ENCODE data around the gene OTOS.

OTOS gene

DNA sequence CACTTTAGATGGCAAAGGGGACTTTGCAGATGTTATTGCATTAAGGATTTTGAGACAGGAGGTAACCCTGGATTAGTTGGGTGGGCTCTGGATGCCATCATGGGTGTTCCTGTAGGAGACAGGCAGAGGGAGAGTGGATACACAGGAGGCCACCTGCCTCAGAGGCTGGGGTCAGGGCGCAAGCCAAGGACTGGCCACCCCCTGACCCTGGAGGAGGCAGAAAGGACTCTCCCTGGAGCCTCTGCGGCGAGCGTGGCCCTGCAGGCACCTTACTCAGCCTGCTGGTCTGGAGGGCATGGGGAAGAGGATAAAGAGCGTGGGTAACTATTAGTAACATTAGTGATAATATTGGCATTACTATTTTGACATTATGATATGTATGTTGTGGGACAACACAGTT is 21.6 kb upstream of the OTOS start:
- Histone ChIP-seq H3K9me2 (replicated peaks; ENCODE audit: control insufficient read depth, low read length) (no peaks in the 10 kb centered on the region), H3K9me3 (ENCODE audit: control insufficient read depth, insufficient read depth, low read length) (no peaks in the 10 kb centered on the region), H3K4me3 (ENCODE audit: low read length) (no peak overlapping the region), H4K20me1 (ENCODE audit: control insufficient read depth, insufficient read depth, low read depth, low read length) (no peaks in the 10 kb centered on the region), H3K27ac (ENCODE audit: low read depth, low read length) (no peak overlapping the region), H3K4me2 (ENCODE audit: low read length) (no peak overlapping the region), H3F3A (ENCODE audit: control insufficient read depth, insufficient read depth) (no peaks in the 10 kb centered on the region), H3K27me3 (ENCODE audit: control insufficient read depth, low read length) (no peaks in the 10 kb centered on the region), H3K36me3 (ENCODE audit: control insufficient read depth, low read length) (no peaks in the 10 kb centered on the region), H3K79me2 (ENCODE audit: control insufficient read depth, low read length) (no peaks in the 10 kb centered on the region), H3K4me1 (ENCODE audit: control insufficient read depth, low read length) (no peaks in the 10 kb centered on the region)
- TF ChIP-seq, protein P1, sequence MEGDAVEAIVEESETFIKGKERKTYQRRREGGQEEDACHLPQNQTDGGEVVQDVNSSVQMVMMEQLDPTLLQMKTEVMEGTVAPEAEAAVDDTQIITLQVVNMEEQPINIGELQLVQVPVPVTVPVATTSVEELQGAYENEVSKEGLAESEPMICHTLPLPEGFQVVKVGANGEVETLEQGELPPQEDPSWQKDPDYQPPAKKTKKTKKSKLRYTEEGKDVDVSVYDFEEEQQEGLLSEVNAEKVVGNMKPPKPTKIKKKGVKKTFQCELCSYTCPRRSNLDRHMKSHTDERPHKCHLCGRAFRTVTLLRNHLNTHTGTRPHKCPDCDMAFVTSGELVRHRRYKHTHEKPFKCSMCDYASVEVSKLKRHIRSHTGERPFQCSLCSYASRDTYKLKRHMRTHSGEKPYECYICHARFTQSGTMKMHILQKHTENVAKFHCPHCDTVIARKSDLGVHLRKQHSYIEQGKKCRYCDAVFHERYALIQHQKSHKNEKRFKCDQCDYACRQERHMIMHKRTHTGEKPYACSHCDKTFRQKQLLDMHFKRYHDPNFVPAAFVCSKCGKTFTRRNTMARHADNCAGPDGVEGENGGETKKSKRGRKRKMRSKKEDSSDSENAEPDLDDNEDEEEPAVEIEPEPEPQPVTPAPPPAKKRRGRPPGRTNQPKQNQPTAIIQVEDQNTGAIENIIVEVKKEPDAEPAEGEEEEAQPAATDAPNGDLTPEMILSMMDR (IDR thresholded peaks at IDR 0.05; ENCODE audit: low read depth, low read length, poor library complexity, severe bottlenecking), result no peak
- no peak for TF ChIP-seq EZH2phosphoT487 (IDR thresholded peaks at IDR 0.05; ENCODE audit: borderline replicate concordance, low read length)

DNA sequence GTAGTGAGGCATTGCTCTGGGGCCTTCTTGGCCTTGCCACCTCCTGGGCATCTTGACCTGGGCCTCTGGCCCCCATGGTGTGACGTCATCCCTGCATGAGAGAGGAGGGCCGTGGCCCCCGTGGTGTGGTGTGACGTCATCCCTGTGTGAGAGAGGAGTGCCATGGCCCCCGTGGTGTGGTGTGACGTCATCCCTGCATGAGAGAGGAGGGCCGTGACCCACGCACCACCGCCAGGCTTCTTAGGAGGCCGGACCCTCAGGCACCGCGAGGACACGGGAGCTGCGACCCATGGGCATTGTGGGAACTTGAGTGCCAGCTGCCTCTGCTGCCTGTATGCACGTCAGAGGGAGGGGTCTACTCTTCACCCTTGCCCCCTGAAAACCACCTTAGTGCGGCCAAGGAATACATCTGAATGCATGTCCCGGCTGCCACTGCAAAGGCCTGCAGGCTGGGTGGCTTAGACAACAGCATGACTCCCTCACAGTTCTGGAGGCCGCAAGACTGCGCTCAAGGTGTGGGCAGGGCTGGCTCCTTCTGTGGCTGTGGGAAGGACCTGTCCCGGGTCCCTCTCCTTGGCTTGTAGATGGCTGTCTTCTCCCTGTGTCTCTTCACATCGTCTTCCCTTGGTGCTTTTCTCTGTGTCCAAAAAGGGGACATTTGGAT is 20.8 kb upstream of the OTOS start:
- H3K9me3 ChIP-seq (ENCODE audit: control insufficient read depth, insufficient read depth, low read length), result no peaks in the 10 kb centered on the region
- H3K79me2 ChIP-seq (ENCODE audit: control insufficient read depth, low read length), result no peaks in the 10 kb centered on the region
- H3K4me3 ChIP-seq (ENCODE audit: low read length), result no peak overlapping the region
- H3K27ac ChIP-seq (ENCODE audit: low read depth, low read length), result no peak overlapping the region
- no peaks in the 10 kb centered on the region for H3K4me1 ChIP-seq (ENCODE audit: control insufficient read depth, low read length)
- no peaks in the 10 kb centered on the region for H4K20me1 ChIP-seq (ENCODE audit: control insufficient read depth, insufficient read depth, low read depth, low read length)
- no peaks in the 10 kb centered on the region for H3K36me3 ChIP-seq (ENCODE audit: control insufficient read depth, low read length)
- H3K9me2 ChIP-seq (replicated peaks; ENCODE audit: control insufficient read depth, low read length), result no peaks in the 10 kb centered on the region
- H3K27me3 ChIP-seq (ENCODE audit: control insufficient read depth, low read length), result no peaks in the 10 kb centered on the region
- no peaks in the 10 kb centered on the region for H3F3A ChIP-seq (ENCODE audit: control insufficient read depth, insufficient read depth)
- TF ChIP-seq, protein P1 (IDR thresholded peaks at IDR 0.05; ENCODE audit: low read depth, low read length, poor library complexity, severe bottlenecking), result no peak
- TF ChIP-seq EZH2phosphoT487 (IDR thresholded peaks at IDR 0.05; ENCODE audit: borderline replicate concordance, low read length), result no peak
- H3K4me2 ChIP-seq (ENCODE audit: low read length), result no peak overlapping the region

DNA sequence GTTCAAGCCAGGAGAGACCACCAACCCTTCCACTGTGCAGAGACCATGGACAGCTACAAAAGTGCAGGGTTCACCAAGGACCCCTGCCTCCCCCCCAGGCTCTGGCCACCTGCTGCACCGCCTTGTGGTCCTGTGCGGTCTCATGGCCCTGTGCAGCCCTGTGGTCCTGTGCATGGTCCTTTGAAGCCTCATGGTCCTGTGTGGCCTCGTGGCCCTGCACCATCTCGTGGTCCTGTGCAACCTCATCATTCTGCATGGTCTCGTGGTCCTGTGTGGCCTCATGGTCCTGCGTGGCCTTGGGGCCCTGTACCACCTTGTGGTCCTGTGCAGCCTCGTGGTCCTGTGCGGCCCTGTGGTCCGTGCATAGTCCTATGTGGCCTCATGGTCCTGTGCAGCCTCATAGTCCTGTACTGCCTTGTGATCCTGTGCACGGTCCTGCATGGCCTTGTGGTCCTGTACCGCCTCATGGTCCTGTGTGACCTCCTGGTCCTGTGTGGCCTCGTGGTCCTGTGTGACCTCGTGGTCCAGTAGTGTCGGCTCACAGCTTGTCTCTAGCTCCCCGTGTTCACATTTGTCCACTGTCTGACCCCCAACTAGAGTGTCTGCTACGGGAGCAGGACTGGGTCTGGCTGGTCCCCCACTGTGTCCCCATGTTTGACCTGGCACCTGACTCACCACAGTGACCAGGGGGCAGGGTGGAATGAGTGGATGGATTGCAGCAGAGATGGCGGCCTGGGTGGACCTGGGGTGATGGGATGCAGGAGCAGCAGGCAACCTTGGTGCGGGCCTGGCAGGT is 20.0 kb upstream of the OTOS start:
- H3K36me3 ChIP-seq (ENCODE audit: control insufficient read depth, low read length), result no peaks in the 10 kb centered on the region
- TF ChIP-seq, protein P1 (IDR thresholded peaks at IDR 0.05; ENCODE audit: low read depth, low read length, poor library complexity, severe bottlenecking), result no peak
- no peak for TF ChIP-seq EZH2phosphoT487 (IDR thresholded peaks at IDR 0.05; ENCODE audit: borderline replicate concordance, low read length)

More for the DNA sequence above, 20.0 kb upstream of the OTOS start:
- no peak overlapping the region for H3K4me3 ChIP-seq (ENCODE audit: low read length)
- H3K4me1 ChIP-seq (ENCODE audit: control insufficient read depth, low read length), result no peaks in the 10 kb centered on the region
- H3K79me2 ChIP-seq (ENCODE audit: control insufficient read depth, low read length), result no peaks in the 10 kb centered on the region
- no peaks in the 10 kb centered on the region for H3F3A ChIP-seq (ENCODE audit: control insufficient read depth, insufficient read depth)
- no peaks in the 10 kb centered on the region for H3K9me2 ChIP-seq (replicated peaks; ENCODE audit: control insufficient read depth, low read length)
- no peaks in the 10 kb centered on the region for H4K20me1 ChIP-seq (ENCODE audit: control insufficient read depth, insufficient read depth, low read depth, low read length)
- H3K27ac ChIP-seq (ENCODE audit: low read depth, low read length), result no peak overlapping the region
- H3K4me2 ChIP-seq (ENCODE audit: low read length), result no peak overlapping the region
- H3K27me3 ChIP-seq (ENCODE audit: control insufficient read depth, low read length), result no peaks in the 10 kb centered on the region
- H3K9me3 ChIP-seq (ENCODE audit: control insufficient read depth, insufficient read depth, low read length), result no peaks in the 10 kb centered on the region
